ENCODE data around the gene ZNF385D.
"Not testable (repeated sequence)": the region's sequence is repeated elsewhere in the genome, so short reads cannot be mapped to it uniquely, and the experiment has no call there.

The ZNF385D gene

DNA sequence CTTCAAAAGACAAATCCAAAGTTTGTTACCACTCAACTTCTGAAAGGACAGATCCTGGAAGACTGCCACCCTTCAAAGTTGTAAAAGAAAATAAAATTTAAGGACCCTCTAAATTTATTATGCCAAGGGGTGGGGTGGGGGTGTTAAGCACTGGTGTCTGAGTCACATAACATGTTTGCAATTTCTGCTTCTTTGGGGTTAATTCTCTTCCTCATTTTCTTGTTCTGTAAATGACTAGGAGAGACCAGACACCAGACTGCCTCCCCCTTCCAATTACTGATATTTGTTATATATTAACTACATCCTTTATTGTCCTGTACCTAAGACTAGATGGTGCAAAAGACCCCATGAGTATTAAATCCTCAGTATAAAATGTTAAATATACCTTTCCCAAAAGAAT lies 242.8 kb downstream of the ZNF385D start:
- TF ChIP-seq ZNF274 (IDR thresholded peaks at IDR 0.05; ENCODE audit: low read depth, low read length) (no peak), YY1 (IDR thresholded peaks at IDR 0.05; ENCODE audit: insufficient read depth, insufficient read length) (no peak), SUZ12 (IDR thresholded peaks at IDR 0.05; ENCODE audit: extremely low read depth, insufficient read depth, insufficient read length) (no peak)
- Histone ChIP-seq H3K36me3 (ENCODE audit: insufficient read depth, insufficient read length, low read length) (no peaks in the 10 kb centered on the region), H3K9me3 (ENCODE audit: insufficient read depth, low read length) (no peaks in the 10 kb centered on the region), H3K4me3 (ENCODE audit: insufficient read length, low read depth) (no peak overlapping the region), H3K27me3 (ENCODE audit: insufficient read depth, insufficient read length) (no peaks in the 10 kb centered on the region), H3K9ac (ENCODE audit: insufficient read length, low read depth) (no peak overlapping the region), H3K4me1 (ENCODE audit: insufficient read depth, insufficient read length) (no peaks in the 10 kb centered on the region)
- no peak for DNase-seq (ENCODE audit: low read depth, low spot score)

DNA sequence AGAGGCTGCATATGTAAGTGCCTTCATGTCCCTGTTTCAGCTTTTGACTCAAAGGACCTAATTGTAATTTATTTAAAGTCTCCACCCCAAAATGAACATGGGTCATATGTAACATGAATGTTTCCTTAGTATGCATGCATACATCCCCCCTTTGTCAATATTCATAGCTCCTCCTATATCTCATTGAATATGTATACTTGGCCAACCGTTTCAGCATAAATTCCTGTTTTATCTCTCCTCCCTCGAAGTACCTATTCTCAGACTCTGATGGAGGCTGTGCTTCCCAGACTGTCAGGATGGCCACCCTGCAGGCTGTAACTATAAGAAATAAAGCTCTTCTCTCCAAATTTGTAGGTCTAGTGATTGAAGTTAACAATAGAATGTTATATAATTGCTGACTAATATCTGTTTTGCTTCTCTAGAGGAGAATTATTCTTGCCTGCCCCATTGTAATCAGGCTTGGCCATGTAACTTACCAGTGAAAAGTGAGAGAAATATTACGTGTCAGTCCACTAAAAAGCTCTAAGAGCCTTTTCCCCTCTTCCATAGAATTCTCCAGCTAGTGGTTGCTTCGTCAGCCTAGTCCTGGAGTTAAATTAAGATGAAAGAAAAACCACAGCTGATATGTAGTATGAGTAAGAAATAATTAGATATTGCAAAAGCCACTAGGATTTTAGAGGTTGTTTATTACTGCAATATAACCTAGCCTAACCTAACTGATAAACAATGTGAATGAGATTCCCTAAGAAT lies 245.1 kb downstream of the ZNF385D start:
- Histone ChIP-seq H3K4me3 (ENCODE audit: insufficient read length, low read depth) (no peak overlapping the region), H3K4me1 (ENCODE audit: insufficient read depth, insufficient read length) (no peaks in the 10 kb centered on the region), H3K36me3 (ENCODE audit: insufficient read depth, insufficient read length, low read length) (no peaks in the 10 kb centered on the region), H3K9me3 (ENCODE audit: insufficient read depth, low read length) (no peaks in the 10 kb centered on the region), H3K27me3 (ENCODE audit: insufficient read depth, insufficient read length) (no peaks in the 10 kb centered on the region), H3K9ac (ENCODE audit: insufficient read length, low read depth) (no peak overlapping the region)
- DNase-seq (ENCODE audit: low read depth, low spot score) = no peak
- TF ChIP-seq ZNF274 (IDR thresholded peaks at IDR 0.05; ENCODE audit: low read depth, low read length) = no peak
- TF ChIP-seq SUZ12 (IDR thresholded peaks at IDR 0.05; ENCODE audit: extremely low read depth, insufficient read depth, insufficient read length) = no peak
- no peak for TF ChIP-seq YY1 (IDR thresholded peaks at IDR 0.05; ENCODE audit: insufficient read depth, insufficient read length)

DNA sequence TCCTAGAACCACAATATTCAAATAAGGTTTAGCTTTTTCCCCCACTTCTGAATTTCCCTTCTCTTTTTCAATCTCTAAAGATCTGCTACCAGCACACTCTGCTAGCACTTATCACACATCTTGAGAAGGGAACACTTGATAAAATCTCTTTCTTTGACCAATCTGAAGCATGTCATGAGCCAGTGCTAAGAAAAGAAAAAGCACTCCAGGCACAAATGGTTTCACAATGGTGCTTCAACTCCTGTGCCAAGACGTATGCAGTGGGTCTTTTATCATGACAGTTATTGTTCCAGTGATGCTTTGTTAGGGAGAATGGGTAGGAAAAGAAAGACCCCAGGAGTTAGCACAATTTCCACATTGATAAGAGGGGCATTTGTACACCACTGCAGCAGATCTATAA lies 248.4 kb downstream of the ZNF385D start:
- no peak for DNase-seq (ENCODE audit: low read depth, low spot score)
- Histone ChIP-seq H3K9me3 (ENCODE audit: insufficient read depth, low read length) (no peaks in the 10 kb centered on the region), H3K27me3 (ENCODE audit: insufficient read depth, insufficient read length) (no peaks in the 10 kb centered on the region), H3K9ac (ENCODE audit: insufficient read length, low read depth) (no peak overlapping the region), H3K4me1 (ENCODE audit: insufficient read depth, insufficient read length) (no peaks in the 10 kb centered on the region), H3K36me3 (ENCODE audit: insufficient read depth, insufficient read length, low read length) (no peaks in the 10 kb centered on the region), H3K4me3 (ENCODE audit: insufficient read length, low read depth) (no peak overlapping the region)
- TF ChIP-seq SUZ12 (IDR thresholded peaks at IDR 0.05; ENCODE audit: extremely low read depth, insufficient read depth, insufficient read length) (no peak), ZNF274 (IDR thresholded peaks at IDR 0.05; ENCODE audit: low read depth, low read length) (no peak), YY1 (IDR thresholded peaks at IDR 0.05; ENCODE audit: insufficient read depth, insufficient read length) (no peak)

DNA sequence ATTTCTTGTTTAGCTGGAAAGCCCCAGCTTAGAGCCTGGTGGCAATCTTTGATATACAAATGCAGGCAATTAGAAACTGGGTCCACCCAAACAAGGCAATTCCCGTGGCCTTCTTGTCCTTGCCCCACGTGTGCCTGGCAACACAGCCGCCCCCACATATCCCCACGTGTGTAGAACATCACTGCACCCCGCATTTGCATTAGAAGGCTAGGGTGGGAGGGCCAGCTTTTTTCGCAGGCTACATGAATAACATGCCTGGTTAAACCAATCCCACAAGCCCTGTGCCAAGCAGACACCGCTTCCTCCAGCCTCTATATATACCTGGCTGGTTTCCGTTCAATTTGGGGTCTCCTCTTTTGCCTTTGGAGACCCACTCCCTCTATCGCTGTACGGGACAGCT lies 250.2 kb downstream of the ZNF385D start:
- Histone ChIP-seq H3K9ac (ENCODE audit: insufficient read length, low read depth) (no peak overlapping the region), H3K27me3 (ENCODE audit: insufficient read depth, insufficient read length) (no peaks in the 10 kb centered on the region), H3K4me1 (ENCODE audit: insufficient read depth, insufficient read length) (no peaks in the 10 kb centered on the region), H3K36me3 (ENCODE audit: insufficient read depth, insufficient read length, low read length) (no peaks in the 10 kb centered on the region), H3K9me3 (ENCODE audit: insufficient read depth, low read length) (no peaks in the 10 kb centered on the region), H3K4me3 (ENCODE audit: insufficient read length, low read depth) (no peak overlapping the region)
- DNase-seq (ENCODE audit: low read depth, low spot score) = no peak
- TF ChIP-seq SUZ12 (IDR thresholded peaks at IDR 0.05; ENCODE audit: extremely low read depth, insufficient read depth, insufficient read length) (no peak), YY1 (IDR thresholded peaks at IDR 0.05; ENCODE audit: insufficient read depth, insufficient read length) (no peak), ZNF274 (IDR thresholded peaks at IDR 0.05; ENCODE audit: low read depth, low read length) (no peak)

DNA sequence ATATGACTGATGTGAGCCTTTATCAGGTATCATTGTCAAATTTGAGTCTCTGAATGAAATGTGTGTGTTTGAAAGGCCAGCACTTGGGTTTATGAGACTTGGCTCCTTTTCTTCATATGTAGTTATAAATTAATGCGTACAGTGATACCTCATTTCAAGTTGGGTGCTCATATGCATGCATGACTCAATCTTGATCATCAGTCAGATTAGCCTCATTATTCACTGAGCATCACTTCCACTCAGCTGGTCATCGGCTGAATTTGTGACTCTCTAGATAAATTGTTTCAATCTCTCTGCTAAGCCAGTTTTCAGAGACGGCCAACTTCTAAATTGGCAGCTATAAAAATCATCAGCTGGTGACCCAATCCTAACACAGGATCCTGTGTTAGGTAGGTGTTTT lies 260.3 kb downstream of the ZNF385D start:
- not testable (repeated sequence) for H3K4me1 ChIP-seq (ENCODE audit: insufficient read depth, insufficient read length); DNase-seq (ENCODE audit: low read depth, low spot score); H3K4me3 ChIP-seq (ENCODE audit: insufficient read length, low read depth); H3K9me3 ChIP-seq (ENCODE audit: insufficient read depth, low read length); H3K36me3 ChIP-seq (ENCODE audit: insufficient read depth, insufficient read length, low read length); H3K27me3 ChIP-seq (ENCODE audit: insufficient read depth, insufficient read length); H3K9ac ChIP-seq (ENCODE audit: insufficient read length, low read depth)

DNA sequence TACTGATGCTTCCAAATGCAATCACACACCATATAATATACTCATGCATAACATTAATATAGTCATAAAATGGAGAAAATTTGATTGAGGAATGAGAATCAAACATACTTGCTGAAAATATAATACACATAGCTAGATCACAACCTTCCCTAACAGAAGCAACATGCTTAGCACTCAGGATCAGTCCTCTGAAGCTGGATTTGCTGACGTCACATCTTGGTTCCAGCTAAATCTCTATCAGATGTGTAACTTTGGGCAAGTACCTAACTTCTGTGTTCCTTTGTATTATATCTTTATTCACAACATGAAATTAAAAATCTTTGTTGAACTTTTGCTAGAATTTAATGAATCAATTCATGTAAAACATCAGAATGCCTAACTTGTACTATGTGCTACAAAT lies 263.5 kb downstream of the ZNF385D start:
- Histone ChIP-seq H3K27me3 (ENCODE audit: insufficient read depth, insufficient read length) (no peaks in the 10 kb centered on the region), H3K4me1 (ENCODE audit: insufficient read depth, insufficient read length) (no peaks in the 10 kb centered on the region), H3K4me3 (ENCODE audit: insufficient read length, low read depth) (no peak overlapping the region), H3K9ac (ENCODE audit: insufficient read length, low read depth) (no peak overlapping the region), H3K9me3 (ENCODE audit: insufficient read depth, low read length) (no peaks in the 10 kb centered on the region), H3K36me3 (ENCODE audit: insufficient read depth, insufficient read length, low read length) (no peaks in the 10 kb centered on the region)
- TF ChIP-seq SUZ12 (IDR thresholded peaks at IDR 0.05; ENCODE audit: extremely low read depth, insufficient read depth, insufficient read length) (no peak), YY1 (IDR thresholded peaks at IDR 0.05; ENCODE audit: insufficient read depth, insufficient read length) (no peak), ZNF274 (IDR thresholded peaks at IDR 0.05; ENCODE audit: low read depth, low read length) (no peak)
- no peak for DNase-seq (ENCODE audit: low read depth, low spot score)

DNA sequence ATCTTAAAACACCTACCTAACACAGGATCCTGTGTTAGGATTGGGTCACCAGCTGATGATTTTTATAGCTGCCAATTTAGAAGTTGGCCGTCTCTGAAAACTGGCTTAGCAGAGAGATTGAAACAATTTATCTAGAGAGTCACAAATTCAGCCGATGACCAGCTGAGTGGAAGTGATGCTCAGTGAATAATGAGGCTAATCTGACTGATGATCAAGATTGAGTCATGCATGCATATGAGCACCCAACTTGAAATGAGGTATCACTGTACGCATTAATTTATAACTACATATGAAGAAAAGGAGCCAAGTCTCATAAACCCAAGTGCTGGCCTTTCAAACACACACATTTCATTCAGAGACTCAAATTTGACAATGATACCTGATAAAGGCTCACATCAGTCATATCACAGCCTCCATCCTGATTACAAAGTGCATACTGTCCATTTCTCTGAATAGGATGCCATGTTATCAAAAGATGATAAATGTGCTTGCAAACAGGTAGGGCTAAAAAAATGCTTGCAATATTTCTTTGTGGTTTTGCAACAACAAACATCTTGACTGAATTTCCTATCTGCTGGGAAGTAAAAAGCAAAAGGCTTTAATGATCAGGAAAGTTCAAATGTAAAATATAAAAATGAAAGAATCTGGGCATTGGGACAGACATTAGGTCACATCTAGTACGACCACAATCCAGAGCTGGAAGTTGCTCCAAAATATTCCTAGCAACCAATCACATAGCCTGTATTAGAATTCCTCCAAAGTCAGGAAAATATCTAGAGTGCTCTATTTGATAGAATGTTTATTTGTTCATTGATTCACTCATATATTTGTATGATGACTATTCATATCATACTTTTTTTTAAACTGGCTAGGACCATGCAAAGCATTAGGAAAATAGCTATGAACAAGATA lies 264.7 kb downstream of the ZNF385D start:
- H3K9ac ChIP-seq (ENCODE audit: insufficient read length, low read depth); H3K36me3 ChIP-seq (ENCODE audit: insufficient read depth, insufficient read length, low read length); H3K4me3 ChIP-seq (ENCODE audit: insufficient read length, low read depth); H3K9me3 ChIP-seq (ENCODE audit: insufficient read depth, low read length); H3K27me3 ChIP-seq (ENCODE audit: insufficient read depth, insufficient read length); H3K4me1 ChIP-seq (ENCODE audit: insufficient read depth, insufficient read length); DNase-seq (ENCODE audit: low read depth, low spot score): not testable (repeated sequence)
